Measurements from ENCODE around the gene SERPINE1. TPM values are rescaled to one million over a fixed set of nuclear protein-coding genes. Genes with fewer than 3 reads are reported as not detected.
A peak's percentile ranks its signal among the peaks of the same experiment; 100 is the strongest.

The SERPINE1 gene
- total and polyA plus RNA-seq, 2 experiments from 2014 or later, result 1,537 to 2,000 TPM

- 0 out of 2 replicates have a peak, but pooled peaks cover 5% of the 10 kb centered on the region for H3K4me1 ChIP-seq (ENCODE audit: insufficient read depth)
- no peak for TF ChIP-seq EZH2 (IDR thresholded peaks at IDR 0.05; ENCODE audit: insufficient read depth, poor library complexity, severe bottlenecking)
- no peak for TF ChIP-seq EZH2phosphoT487 (IDR thresholded peaks at IDR 0.05; ENCODE audit: insufficient read depth, low read depth)
- no peaks in the 10 kb centered on the region for H4K20me1 ChIP-seq (ENCODE audit: insufficient read depth)
- H3K9me3 ChIP-seq (ENCODE audit: low read depth), result no peaks in the 10 kb centered on the region
- H3K9ac ChIP-seq, result no peak overlapping the region
- 1 to 4% methylated on average over 12 of the region's 12 CpGs for WGBS, 2 experiments (ENCODE audit: low coverage in 1 of 2, low lambda C conversion rate in 2 of 2, missing lambda C conversion rate in 2 of 2)
- no peak overlapping the region for H2AFZ ChIP-seq
- in situ Hi-C loops (cut with MboI), result no loop called here
- peaks cover 41% of the 10 kb centered on the region for H3K27me3 ChIP-seq (replicated peaks; ENCODE audit: insufficient read depth)
- no peak overlapping the region for H3K4me2 ChIP-seq (ENCODE audit: unreplicated experiment)
- no peaks in the 10 kb centered on the region for H3K36me3 ChIP-seq (ENCODE audit: low read depth)
- H3K27ac ChIP-seq, result no peak overlapping the region
- H3K79me2 ChIP-seq (ENCODE audit: insufficient read depth), result no peaks in the 10 kb centered on the region
- H3K4me3 ChIP-seq, result no peak overlapping the region
- no peaks in the 10 kb centered on the region for H3K9me2 ChIP-seq (ENCODE audit: insufficient read depth)
- no peak for DNase-seq
- peaks cover 9% of the 10 kb centered on the region; the same call in 1 of the 2 replicates for H3F3A ChIP-seq (ENCODE audit: insufficient read depth)
These were observed 40.9 kb downstream of the SERPINE1 start for GRCh38 chr7:101167645-101168411.

- H3K79me2 ChIP-seq (ENCODE audit: insufficient read depth), result no peaks in the 10 kb centered on the region
- peaks cover 45% of the 10 kb centered on the region for H3K27me3 ChIP-seq (replicated peaks; ENCODE audit: insufficient read depth)
- no peaks in the 10 kb centered on the region for H3K9me2 ChIP-seq (ENCODE audit: insufficient read depth)
- 1 to 2% methylated on average over 6 of the region's 6 CpGs for WGBS, 2 experiments (ENCODE audit: low coverage in 1 of 2, low lambda C conversion rate in 2 of 2, missing lambda C conversion rate in 2 of 2)
- H3K9ac ChIP-seq, result no peak overlapping the region
- no peak for TF ChIP-seq EZH2phosphoT487 (IDR thresholded peaks at IDR 0.05; ENCODE audit: insufficient read depth, low read depth)
- no peak for TF ChIP-seq EZH2 (IDR thresholded peaks at IDR 0.05; ENCODE audit: insufficient read depth, poor library complexity, severe bottlenecking)
- 0 out of 2 replicates have a peak, but pooled peaks cover 5% of the 10 kb centered on the region for H3K4me1 ChIP-seq (ENCODE audit: insufficient read depth)
- no peak overlapping the region for H3K4me3 ChIP-seq
- no peak overlapping the region for H3K4me2 ChIP-seq (ENCODE audit: unreplicated experiment)
- in situ Hi-C loops (cut with MboI), result no loop called here
- peaks cover 9% of the 10 kb centered on the region; the same call in 1 of the 2 replicates for H3F3A ChIP-seq (ENCODE audit: insufficient read depth)
- H3K27ac ChIP-seq, result no peak overlapping the region
- no peak overlapping the region for H2AFZ ChIP-seq
- H3K36me3 ChIP-seq (ENCODE audit: low read depth), result no peaks in the 10 kb centered on the region
- no peak for DNase-seq
- no peaks in the 10 kb centered on the region for H4K20me1 ChIP-seq (ENCODE audit: insufficient read depth)
- H3K9me3 ChIP-seq (ENCODE audit: low read depth), result no peaks in the 10 kb centered on the region
These were observed 41.6 kb downstream of the SERPINE1 start for GRCh38 chr7:101168412-101169049.

GRCh38 chr7:101169110-101169837 is 42.4 kb downstream of the SERPINE1 start:
- H2AFZ ChIP-seq, result no peak overlapping the region
- no peaks in the 10 kb centered on the region for H3K79me2 ChIP-seq (ENCODE audit: insufficient read depth)
- H3K27me3 ChIP-seq (replicated peaks; ENCODE audit: insufficient read depth), result peaks cover 49% of the 10 kb centered on the region
- 4 to 6% methylated on average over 15 to 18 of the region's 18 CpGs for WGBS, 2 experiments (ENCODE audit: low coverage in 1 of 2, low lambda C conversion rate in 2 of 2, missing lambda C conversion rate in 2 of 2)
- no peak overlapping the region for H3K9ac ChIP-seq
- no peak overlapping the region for H3K4me3 ChIP-seq
- 0 out of 2 replicates have a peak, but pooled peaks cover 5% of the 10 kb centered on the region for H3K4me1 ChIP-seq (ENCODE audit: insufficient read depth)
- TF ChIP-seq EZH2 (IDR thresholded peaks at IDR 0.05; ENCODE audit: insufficient read depth, poor library complexity, severe bottlenecking), result no peak
- no peak for TF ChIP-seq EZH2phosphoT487 (IDR thresholded peaks at IDR 0.05; ENCODE audit: insufficient read depth, low read depth)
- no peaks in the 10 kb centered on the region for H4K20me1 ChIP-seq (ENCODE audit: insufficient read depth)
- no peak overlapping the region for H3K27ac ChIP-seq
- no peaks in the 10 kb centered on the region for H3K9me3 ChIP-seq (ENCODE audit: low read depth)
- no peak for DNase-seq
- peaks cover 9% of the 10 kb centered on the region; the same call in 1 of the 2 replicates for H3F3A ChIP-seq (ENCODE audit: insufficient read depth)
- no peaks in the 10 kb centered on the region for H3K36me3 ChIP-seq (ENCODE audit: low read depth)
- H3K4me2 ChIP-seq (ENCODE audit: unreplicated experiment), result no peak overlapping the region
- in situ Hi-C loops (cut with MboI), result no loop called here
- H3K9me2 ChIP-seq (ENCODE audit: insufficient read depth), result no peaks in the 10 kb centered on the region

- peaks cover 54% of the 10 kb centered on the region for H3K27me3 ChIP-seq (replicated peaks; ENCODE audit: insufficient read depth)
- H3K9me3 ChIP-seq (ENCODE audit: low read depth), result no peaks in the 10 kb centered on the region
- no peak overlapping the region for H3K9ac ChIP-seq
- peaks cover 9% of the 10 kb centered on the region; the same call in 1 of the 2 replicates for H3F3A ChIP-seq (ENCODE audit: insufficient read depth)
- no peak overlapping the region for H3K4me2 ChIP-seq (ENCODE audit: unreplicated experiment)
- TF ChIP-seq EZH2phosphoT487 (IDR thresholded peaks at IDR 0.05; ENCODE audit: insufficient read depth, low read depth) (no peak), EZH2 (IDR thresholded peaks at IDR 0.05; ENCODE audit: insufficient read depth, poor library complexity, severe bottlenecking) (peak; percentile 39)
- DNase-seq, result peak; percentile 80
- H3K27ac ChIP-seq, result no peak overlapping the region
- 0 out of 2 replicates have a peak, but pooled peaks cover 5% of the 10 kb centered on the region for H3K4me1 ChIP-seq (ENCODE audit: insufficient read depth)
- H2AFZ ChIP-seq, result no peak overlapping the region
- in situ Hi-C loops (cut with MboI), result no loop called here
- no peaks in the 10 kb centered on the region for H4K20me1 ChIP-seq (ENCODE audit: insufficient read depth)
- no peaks in the 10 kb centered on the region for H3K36me3 ChIP-seq (ENCODE audit: low read depth)
- WGBS, 2 experiments (ENCODE audit: low coverage in 1 of 2, low lambda C conversion rate in 2 of 2, missing lambda C conversion rate in 2 of 2), result 1% methylated on average over 32 to 33 of the region's 33 CpGs
- H3K4me3 ChIP-seq, result no peak overlapping the region
- no peaks in the 10 kb centered on the region for H3K79me2 ChIP-seq (ENCODE audit: insufficient read depth)
- H3K9me2 ChIP-seq (ENCODE audit: insufficient read depth), result no peaks in the 10 kb centered on the region
These were observed 43.1 kb downstream of the SERPINE1 start for GRCh38 chr7:101169838-101170551.
